NCI-H2227 treated with DMSO at 0.1 percent for 48 hours (cell line): Measurements from ENCODE around the gene AGAP3.

Experiments used
- DNase-seq: peaks from one replicate; lab custom pipeline; 2025; lab: John Stamatoyannopoulos, UW

AGAP3 gene

GRCh38 chr7:151057989-151058780 is 28.1 kb upstream of the AGAP3 start:
- peak; percentile 99 for DNase-seq

GRCh38 chr7:151058781-151059366 is 27.4 kb upstream of the AGAP3 start:
- no peak for DNase-seq

- peak; percentile 63 for DNase-seq
Observed at GRCh38 chr7:151059367-151060112, 26.7 kb upstream of the AGAP3 start, which contains the start of gene SLC4A2. TSS of gene SLC4A2 (plus strand) at chr7:151059589. CDS start at chr7:151061988, 2,399 bp downstream.

GRCh38 chr7:151060113-151060415 is 26.2 kb upstream of the AGAP3 start:
- DNase-seq = no peak

- DNase-seq = no peak
Observed at GRCh38 chr7:151060416-151061212, 25.7 kb upstream of the AGAP3 start.

GRCh38 chr7:151061213-151062110 is 24.8 kb upstream of the AGAP3 start:
- no peak for DNase-seq

GRCh38 chr7:151062111-151062398 is 24.2 kb upstream of the AGAP3 start:
- DNase-seq = no peak

- DNase-seq = peak; percentile 21
Observed at GRCh38 chr7:151062399-151063211, 23.7 kb upstream of the AGAP3 start.

- no peak for DNase-seq
Observed at GRCh38 chr7:151063212-151063561, 23.1 kb upstream of the AGAP3 start.

GRCh38 chr7:151064454-151064853 is 21.8 kb upstream of the AGAP3 start:
- DNase-seq = no peak

- DNase-seq = no peak
Observed at GRCh38 chr7:151064993-151065392, 21.3 kb upstream of the AGAP3 start.

GRCh38 chr7:151065516-151065915 is 20.8 kb upstream of the AGAP3 start:
- DNase-seq = no peak

- no peak for DNase-seq
Observed at GRCh38 chr7:151066273-151066974, 19.9 kb upstream of the AGAP3 start.

GRCh38 chr7:151068069-151068773 is 18.1 kb upstream of the AGAP3 start:
- DNase-seq = no peak

GRCh38 chr7:151069841-151070573 is 16.3 kb upstream of the AGAP3 start:
- no peak for DNase-seq

- DNase-seq = no peak
Observed at GRCh38 chr7:151070574-151070960, 15.7 kb upstream of the AGAP3 start.

GRCh38 chr7:151071032-151071866 is 15.0 kb upstream of the AGAP3 start:
- DNase-seq = no peak

GRCh38 chr7:151073990-151074389 is 12.3 kb upstream of the AGAP3 start:
- no peak for DNase-seq
